Stimulated activated CD4-positive, alpha-beta T cell treated with anti-CD3 and anti-CD28 coated beads, Interleukin-15, amount 100 ng/mL, for 1 hour (primary cell): ENCODE measurements around the gene ANAPC7.
A peak's percentile ranks its signal among the peaks of the same experiment; 100 is the strongest.
"Not testable (repeated sequence)": the region's sequence is repeated elsewhere in the genome, so short reads cannot be mapped to it uniquely, and the experiment has no call there.

Source experiments
- DNase-seq, 2 donors: peaks; one replicate each; pipeline ENCODE4 v3.0.0-alpha.2; 2020; ENCODE audit warnings: low read depth in 1 of 2, low spot score in 1 of 2

Gene ANAPC7, protein sequence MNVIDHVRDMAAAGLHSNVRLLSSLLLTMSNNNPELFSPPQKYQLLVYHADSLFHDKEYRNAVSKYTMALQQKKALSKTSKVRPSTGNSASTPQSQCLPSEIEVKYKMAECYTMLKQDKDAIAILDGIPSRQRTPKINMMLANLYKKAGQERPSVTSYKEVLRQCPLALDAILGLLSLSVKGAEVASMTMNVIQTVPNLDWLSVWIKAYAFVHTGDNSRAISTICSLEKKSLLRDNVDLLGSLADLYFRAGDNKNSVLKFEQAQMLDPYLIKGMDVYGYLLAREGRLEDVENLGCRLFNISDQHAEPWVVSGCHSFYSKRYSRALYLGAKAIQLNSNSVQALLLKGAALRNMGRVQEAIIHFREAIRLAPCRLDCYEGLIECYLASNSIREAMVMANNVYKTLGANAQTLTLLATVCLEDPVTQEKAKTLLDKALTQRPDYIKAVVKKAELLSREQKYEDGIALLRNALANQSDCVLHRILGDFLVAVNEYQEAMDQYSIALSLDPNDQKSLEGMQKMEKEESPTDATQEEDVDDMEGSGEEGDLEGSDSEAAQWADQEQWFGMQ

DNA sequence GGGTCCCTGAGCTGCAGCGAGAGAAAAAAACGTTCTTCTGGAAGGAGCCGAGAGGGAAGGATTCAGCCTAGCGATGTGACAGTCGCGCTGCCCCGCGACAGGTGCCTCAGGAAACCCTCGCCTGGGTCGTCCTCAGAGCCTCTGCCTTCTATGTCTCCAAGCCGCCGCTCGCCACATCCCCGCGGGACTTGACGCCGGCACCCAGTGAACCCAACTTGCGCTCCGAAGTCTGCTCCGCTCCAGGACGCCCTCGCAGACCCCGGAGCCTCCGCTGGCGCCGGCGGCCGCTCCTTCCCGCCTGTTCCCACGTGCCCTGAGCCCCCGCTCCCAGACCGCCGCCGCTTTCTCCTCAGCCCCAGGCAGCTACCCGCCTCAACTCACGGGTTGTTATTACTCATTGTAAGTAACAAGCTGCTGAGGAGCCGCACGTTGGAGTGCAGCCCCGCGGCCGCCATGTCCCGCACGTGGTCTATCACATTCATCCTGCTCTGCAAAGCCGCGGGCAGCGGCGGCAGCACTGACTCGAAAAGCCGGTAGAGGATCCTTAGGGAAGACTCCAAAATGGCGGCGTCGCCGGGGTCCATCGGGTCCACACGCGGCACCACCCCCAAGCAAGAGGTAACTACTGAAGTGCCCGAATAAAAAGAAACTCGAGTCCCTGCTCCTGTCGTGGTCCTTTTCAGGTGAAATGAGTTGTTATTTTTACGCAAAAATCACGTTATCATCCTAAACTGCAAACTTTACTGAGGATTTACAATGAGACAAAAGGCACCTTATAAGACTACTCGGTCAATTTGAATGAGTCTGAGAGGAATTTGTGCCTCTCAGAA lies at the start of gene ANAPC7:
ANAPC7 (minus strand) TSS at position 563 of the 830 bp plus-strand sequence; CDS start at position 482, 81 bp downstream.
- DNase-seq, result peak; percentile 73 to 75

DNA sequence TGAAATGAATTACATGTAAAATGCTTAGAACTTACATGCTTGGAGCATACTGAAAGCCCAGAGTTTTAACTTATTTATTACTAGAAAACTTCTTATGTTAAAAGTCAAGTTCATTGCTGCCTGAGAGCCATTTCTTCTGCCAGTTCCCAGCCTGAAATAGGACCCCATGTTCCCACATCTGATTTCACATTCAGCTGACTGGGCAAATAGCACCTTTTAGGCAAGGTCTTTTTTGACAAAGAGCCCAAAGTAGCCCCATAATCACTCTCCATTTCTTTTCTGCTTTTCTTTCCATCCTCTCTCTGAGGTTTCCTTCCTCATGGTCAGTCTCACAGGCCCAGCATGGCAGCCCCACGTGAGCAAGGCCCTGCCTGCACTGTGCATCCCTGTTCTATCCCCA lies 47.8 kb upstream of the ANAPC7 start:
- no peak for DNase-seq

DNA sequence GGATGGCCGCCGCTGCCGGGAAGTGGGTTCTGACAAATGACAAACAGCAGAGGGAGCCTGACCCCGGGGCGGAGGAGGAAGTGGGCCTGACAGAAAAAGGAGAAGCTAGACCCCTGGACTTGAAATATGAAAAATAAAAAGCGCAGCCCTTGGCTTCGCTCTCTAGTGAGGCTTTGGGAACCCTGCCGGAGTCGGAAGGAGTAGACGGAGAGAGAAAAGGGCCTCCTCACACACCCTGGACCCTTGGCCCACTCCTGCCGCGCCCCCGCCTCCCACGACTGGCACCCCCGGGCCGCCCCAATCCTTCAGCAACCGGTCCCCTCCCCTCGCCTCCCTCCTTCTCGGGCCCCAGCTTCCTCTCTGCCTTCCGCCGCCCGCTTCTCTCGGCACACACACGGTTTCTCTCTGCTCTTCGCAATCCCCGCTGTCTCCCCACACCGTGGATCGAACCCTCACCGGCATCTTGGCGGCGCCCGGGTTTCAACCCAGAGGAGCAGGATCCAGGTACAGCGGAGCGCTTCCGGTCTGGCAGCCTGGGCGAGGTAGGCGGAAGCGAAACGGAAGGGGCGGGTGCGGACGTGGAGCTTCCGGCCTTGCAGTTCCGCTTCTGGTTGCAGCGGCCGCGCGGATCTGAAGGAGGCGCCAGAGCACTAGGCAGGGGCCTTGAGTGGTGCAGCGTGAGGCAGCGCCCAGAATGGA lies 46.4 kb upstream of the ANAPC7 start, which contains the start of gene ARPC3:
ARPC3 (minus strand) TSS at position 539 of the 699 bp plus-strand sequence; CDS start at position 462, 77 bp downstream.
- peak; percentile 88 to 89 for DNase-seq

DNA sequence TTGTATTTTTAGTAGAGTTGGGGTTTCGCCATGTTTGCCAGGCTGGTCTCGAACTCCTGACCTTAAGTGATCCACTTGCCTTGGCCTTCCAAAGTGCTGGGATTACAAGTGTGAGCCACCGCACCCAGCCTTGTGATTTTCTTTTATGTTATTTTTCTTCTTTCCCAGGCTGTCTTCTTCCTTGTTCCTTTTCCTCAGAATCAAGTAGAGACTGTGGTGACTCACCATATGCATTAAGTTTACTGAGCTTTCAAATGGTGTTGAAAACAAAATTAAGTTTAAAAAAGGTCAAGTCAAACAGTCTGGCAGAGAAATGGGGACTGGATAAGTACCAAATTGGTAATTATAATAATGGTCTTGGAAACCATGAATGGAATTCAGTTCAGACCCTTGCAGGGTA lies 40.9 kb upstream of the ANAPC7 start:
- no peak for DNase-seq

DNA sequence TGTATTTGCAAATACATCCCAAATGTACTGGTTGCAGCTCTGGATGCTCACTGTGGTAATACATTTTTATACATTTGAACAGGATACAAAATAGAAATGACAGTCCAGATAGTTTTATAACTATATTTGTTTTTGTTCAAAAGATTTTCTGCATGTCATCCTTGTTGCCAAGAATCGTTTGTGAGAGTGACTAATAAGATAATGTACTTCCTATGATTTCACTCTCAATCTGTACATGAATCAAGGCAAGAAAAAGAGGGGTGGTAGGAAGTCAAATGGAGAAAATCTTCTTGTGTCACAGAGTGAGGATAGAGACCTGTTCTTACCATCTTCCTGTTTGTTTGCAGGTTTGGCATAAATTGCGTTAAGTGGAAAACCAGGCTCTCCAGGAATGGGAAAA lies 32.7 kb upstream of the ANAPC7 start:
- DNase-seq, result no peak

DNA sequence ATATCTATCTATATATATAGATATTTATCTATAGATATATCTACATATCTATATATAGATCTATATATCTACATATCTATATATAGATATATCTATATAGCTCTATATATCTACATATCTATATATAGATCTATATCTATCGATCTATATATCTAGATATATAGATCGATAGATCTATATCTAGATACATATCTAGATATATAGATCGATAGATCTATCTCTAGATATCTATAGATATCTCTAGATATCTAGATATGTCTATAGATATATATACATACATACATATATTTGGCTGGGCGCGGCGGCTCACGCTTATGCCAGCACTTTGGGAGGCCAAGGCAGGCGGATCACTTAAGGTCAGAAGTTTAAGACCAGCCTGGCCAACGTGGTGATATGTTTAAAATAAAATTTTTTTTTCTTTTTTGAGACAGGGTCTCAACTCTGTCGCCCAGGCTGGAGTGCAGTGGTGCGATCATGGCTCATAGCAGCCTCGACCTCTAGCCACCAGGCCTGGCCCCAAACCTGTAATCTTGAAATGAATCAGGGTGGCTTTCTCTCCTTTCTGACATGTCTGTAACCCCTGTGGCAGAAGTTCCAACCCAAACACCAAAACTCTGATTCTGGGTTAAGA lies 28.6 kb upstream of the ANAPC7 start:
- DNase-seq, result no peak

DNA sequence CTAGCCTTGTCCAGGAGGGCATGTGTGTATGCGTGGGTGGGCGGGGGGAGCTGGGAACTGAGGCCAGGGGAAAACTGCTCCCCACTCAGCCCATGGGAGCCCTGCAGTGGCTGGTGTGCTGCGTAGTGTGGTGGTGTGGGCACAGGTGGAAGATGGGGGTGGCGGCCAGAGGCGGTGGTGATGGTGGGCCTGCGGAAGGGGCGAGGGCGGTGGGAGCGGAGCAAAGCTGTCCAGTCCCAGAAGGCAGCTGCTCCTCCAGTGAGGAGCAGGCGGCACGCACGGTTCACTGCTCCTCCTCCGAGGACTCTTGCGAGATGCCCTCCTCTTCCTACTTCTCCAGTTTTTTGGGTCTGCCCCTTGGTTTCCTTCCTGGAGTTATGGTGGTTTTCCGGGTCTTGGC lies 26.2 kb upstream of the ANAPC7 start:
- not testable (repeated sequence) for DNase-seq

DNA sequence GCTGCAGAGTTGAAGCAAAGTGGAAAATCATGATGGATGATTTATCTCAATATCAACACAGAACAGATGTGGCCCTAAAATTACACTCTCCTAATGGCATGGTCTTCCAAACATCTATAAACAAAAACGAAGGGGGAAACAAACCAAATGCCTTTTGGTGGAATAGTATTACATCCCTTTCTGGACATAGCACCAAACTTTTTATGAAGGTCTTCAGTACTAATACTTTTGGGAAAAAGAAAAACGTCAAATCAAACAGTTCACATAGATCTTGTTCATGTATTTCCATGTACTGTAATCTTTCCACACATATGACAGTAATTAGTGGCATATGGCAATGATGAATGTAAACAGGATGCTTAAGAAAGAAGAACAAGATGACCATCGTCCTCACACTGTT lies 22.9 kb upstream of the ANAPC7 start:
- DNase-seq, result no peak

DNA sequence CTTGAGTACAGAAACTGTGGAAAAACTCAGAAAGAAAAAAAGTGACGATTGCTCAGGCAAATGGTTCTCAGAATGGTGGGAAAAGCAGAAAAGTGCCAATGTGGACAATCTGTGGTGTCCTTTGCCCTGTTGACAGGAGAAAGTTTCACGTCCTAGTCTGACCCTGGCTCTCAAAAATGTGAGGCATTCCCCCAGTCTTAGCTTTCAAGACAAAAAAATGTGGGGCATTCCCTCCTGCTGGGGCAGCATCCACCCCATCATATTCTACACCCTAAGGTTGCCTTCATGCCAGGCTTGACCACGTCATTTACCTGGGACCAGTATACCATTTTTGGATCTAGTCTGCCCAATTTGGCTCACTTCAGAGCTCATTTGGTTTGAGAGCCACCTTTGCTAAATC lies 20.7 kb upstream of the ANAPC7 start:
- no peak for DNase-seq

DNA sequence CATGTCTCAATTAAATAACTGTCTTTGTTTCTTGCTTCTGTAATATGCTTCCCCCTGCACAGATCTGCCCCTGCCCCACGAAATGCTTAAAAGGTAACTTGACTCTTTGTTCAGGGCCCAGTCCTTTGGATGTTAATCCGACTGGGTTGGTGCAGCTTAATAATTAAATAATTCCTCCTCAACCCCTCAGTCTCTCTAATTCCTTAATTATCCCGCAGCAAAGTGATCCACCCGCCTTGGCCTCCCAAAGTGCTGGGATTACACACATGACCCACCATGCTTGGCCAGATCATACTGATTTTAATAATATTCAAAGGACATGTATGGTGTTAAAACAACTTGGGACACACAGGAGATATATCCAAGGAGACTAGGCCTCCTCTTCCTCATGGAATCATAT lies 18.2 kb upstream of the ANAPC7 start:
- DNase-seq, result no peak

DNA sequence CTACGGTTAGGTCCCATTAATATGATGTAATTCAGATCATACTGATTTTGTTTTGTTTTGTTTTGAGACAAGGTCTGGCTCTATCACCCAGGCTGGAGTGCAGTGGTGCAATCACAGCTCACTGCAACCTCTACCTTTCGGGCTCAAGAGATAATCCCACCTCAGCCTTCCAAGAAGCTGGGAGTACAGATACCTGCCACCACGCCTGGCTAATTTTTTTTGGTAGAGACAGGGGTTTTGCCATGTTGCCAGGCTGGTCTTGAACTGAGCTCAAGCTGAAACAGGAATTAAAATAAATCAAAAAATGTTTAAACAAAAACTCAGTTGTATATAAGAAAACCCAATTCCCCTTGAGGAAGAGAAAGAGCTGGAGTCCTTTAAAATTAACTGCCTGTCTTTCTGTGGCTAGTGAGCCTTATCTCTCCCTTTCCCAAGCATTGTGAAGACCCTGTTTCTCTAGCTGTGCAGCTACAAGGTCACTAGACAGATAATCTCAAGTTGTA lies 17.7 kb upstream of the ANAPC7 start:
- no peak for DNase-seq

DNA sequence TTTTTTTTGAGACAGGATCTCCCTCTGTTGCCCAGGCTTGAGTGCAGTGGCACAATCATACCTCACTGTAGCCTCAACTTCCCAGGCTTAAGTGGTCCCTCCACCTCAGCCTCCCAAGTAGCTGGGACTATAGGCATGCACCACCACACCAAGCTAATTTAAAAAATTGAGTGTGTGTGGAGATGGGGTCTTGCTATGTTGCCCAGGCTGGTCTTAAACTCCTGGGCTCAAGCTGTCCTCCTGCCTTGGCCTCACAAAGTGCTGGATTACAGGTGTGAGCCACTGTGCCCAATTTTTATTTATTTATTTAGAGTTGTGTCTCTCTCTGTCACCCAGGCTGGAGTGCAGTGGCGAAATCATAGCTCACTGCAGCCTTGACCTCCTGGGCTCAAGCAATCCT lies 17.1 kb upstream of the ANAPC7 start:
- not testable (repeated sequence) for DNase-seq

DNA sequence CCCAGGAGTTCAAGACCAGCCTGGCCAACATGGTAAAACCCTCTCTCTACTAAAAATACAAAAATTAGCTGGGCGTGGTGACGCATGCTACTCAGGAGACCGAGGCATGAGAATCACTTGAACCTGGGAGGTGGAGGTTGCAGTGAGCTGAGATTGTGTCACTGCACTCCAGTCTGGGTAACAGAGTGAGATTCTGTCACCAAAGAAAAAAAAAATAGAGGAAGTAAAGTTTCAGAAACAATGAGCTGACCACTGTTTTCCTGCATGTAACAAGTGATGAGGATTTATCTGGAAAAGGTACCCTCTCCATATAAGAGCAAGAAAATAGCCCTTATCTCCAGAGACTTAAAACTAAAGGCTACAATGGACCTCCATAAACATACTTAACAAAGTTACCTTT lies 13.6 kb upstream of the ANAPC7 start:
- DNase-seq, result not testable (repeated sequence)

DNA sequence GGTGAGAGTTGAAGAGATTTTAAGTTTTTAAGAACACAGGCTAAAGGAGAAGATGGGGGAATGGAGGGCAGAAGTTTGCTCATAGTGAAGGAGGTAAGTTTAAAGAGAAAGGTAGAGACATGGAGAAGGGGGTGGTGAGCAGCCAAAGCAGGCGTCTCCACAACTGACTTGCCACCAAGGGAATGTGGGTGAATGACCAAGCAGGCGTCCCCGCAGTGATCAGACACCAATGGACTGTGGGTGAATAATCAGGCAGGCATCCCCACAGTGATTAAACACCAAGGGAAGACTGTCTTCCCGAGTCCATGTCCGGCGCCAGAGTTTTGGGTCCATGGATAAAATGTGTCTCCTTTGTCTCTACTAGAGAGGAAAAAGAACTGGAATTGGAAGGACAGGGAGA lies 6.6 kb upstream of the ANAPC7 start:
- not testable (repeated sequence) for DNase-seq

DNA sequence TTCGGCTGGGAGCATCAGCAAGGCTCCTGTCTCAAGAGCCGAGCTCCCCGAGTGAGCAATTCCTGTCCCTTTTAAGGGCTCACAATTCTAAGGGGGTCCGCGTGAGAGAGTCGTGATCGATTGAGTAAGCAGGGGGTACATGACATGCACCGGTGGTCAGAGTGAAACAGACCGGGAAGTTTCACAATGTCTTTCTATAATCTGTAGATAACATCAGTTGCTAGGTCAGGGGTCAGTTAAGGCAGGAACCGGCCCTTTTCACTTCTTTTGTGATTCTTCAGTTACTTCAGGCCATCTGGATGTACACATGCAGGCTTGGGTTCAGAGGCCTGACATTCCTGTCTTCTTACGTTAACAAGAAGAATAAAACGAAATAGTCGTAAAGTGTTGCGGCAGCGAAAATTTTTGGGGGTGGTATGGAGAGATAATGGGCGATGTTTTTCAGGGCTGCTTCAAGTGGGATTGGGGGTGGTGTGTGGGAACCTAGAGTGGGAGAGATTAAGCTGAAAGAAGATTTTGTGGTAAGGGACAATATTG lies 1.7 kb upstream of the ANAPC7 start:
- not testable (repeated sequence) for DNase-seq

DNA sequence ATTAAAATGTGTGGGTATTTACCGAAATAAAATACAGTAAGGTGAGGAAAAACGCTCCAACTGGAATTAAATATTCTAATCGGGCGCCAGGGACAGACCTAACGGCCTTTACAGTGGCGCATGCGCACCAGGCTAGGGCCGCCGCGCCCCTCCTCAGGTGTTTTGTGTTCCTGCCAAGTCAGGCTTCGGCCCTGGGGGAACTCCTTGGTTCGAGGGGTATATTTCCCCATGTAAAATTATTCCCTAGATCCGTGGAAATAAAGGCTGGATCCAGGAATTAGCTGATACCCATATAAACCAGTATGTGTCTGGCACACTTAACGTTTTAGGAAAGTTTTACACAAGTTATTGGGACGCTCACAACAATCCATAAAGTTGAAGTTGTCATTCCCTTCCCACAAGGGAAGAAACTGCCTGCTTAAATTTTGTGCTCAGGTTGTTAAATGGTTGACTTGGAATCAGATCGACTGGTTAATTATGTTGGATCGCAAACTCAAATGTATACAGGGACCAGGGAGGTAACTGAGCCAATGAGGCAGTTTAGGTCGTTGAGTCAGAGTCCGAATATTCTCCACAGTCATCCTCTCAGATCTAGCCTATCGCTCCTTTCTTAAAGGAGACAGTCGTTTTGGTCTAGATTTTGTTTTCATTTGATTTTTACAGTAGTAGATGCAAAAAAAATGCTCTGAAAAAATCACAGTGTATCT lies 621 bp upstream of the ANAPC7 start:
- DNase-seq, result peak; percentile 62 to 67

DNA sequence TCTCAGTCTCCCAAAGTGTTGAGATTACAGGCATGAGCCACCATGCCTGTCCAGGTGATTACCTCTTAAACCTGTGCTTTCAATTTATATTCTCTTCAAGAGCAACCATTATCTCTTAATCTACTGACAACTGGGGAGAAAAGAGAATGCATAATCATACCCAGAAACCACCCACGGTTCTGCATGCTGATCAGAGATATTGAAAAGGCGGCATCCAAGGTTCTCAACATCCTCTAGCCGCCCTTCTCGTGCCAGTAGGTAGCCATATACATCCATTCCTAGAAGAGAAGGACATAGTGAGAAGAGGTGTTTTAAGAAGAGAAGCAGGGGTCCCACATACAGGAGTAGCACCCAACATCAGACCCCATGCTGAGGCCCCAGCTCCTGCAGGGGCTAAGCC lies 20.8 kb downstream of the ANAPC7 start:
- DNase-seq, result no peak

DNA sequence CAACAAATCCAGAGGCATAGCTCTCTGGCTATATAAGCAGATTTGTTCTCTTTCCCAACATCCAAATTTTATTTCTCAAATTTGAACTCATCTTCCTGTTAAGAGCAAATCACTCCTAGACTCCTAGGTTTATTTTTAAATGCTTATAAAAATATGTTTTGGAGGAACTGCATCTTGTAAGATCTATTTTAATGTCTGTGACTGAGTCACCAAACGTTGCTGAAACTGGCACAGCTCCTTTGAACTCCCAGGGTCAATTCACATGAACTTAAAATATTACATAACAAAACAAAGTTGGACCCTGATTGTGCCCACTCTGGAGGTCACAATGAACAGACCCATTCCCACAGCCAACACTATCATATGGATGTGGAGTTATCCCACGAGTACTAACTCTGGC lies 23.9 kb downstream of the ANAPC7 start:
- DNase-seq, result no peak

DNA sequence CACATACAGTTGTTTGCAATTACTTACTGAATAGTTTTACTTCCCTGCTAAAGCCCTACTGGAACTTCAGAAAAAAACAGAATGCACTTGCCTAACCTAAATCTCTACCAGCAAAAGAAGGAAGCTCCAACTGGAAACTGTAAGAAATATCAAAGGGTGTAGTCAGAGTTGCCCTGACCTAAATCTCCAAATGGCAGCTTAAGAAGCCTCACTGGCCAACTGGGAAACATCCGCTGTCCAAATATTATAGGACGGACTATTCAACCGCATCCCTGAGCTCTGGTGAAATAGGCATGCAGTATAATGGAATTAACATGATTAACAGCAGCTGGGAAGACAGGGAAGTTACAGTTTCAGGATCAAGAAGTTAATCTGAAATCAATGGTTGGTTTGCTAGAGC lies 24.3 kb downstream of the ANAPC7 start:
- DNase-seq, result no peak
